ENCODE results near the gene TPST2. TPM values are rescaled to one million over a fixed set of nuclear protein-coding genes. Genes with fewer than 3 reads are reported as not detected.
A peak's percentile ranks its signal among the peaks of the same experiment; 100 is the strongest.

TPST2 gene
- total and polyA plus RNA-seq, 9 of the 15 experiments (the other 6 are each of a cell fraction or from before 2014, with no cell fraction given) = 14.2 to 123 (median 60.1) TPM

GRCh38 chr22:26608129-26608528 is 18.2 kb upstream of the TPST2 start (continued):
- no peak for TF ChIP-seq ZNF197 (CRISPR knock-in tag; IDR thresholded peaks at IDR 0.05; ENCODE audit: low read depth)
- no peak for TF ChIP-seq MTA3 (IDR thresholded peaks at IDR 0.05; ENCODE audit: borderline replicate concordance)
- peak in 1 of 2 experiments; percentile 34; a peak in 1 of 4 replicates for TF ChIP-seq RCOR1 (IDR thresholded peaks at IDR 0.05; ENCODE audit: borderline replicate concordance in 1 of 2, low read depth in 2 of 2, low read length in 2 of 2)
- no peak for TF ChIP-seq LCOR (CRISPR knock-in tag; IDR thresholded peaks at IDR 0.05)
- TF ChIP-seq SP1 (CRISPR knock-in tag; IDR thresholded peaks at IDR 0.05) = no peak
- TF ChIP-seq THAP12 (CRISPR knock-in tag; IDR thresholded peaks at IDR 0.05) = no peak
- no peak for TF ChIP-seq CBFA2T3 (IDR thresholded peaks at IDR 0.05)
- no peak for TF ChIP-seq CGGBP1 (CRISPR knock-in tag; IDR thresholded peaks at IDR 0.05)
- no peak for TF ChIP-seq NFATC3 (IDR thresholded peaks at IDR 0.05)
- TF ChIP-seq RBM25 (IDR thresholded peaks at IDR 0.05; ENCODE audit: low read depth, low read length, severe bottlenecking) = peak; percentile 95
- TF ChIP-seq SRSF9 (IDR thresholded peaks at IDR 0.05; ENCODE audit: borderline replicate concordance, low read depth, low read length) = no peak
- no peak for TF ChIP-seq CEBPB (tag; IDR thresholded peaks at IDR 0.05)
- TF ChIP-seq FOXK1 (CRISPR knock-in tag; IDR thresholded peaks at IDR 0.05; ENCODE audit: borderline replicate concordance) = no peak
- TF ChIP-seq ARID4B (CRISPR knock-in tag; IDR thresholded peaks at IDR 0.05) = no peak
- TF ChIP-seq SMARCA5 (IDR thresholded peaks at IDR 0.05) = peak; percentile 81
- no peak for TF ChIP-seq SPI1 (IDR thresholded peaks at IDR 0.05; ENCODE audit: borderline replicate concordance, low read depth, low read length)
- no peak for TF ChIP-seq BRD9 (IDR thresholded peaks at IDR 0.05; ENCODE audit: low read depth, partially characterized antibody)
- TF ChIP-seq NKRF (IDR thresholded peaks at IDR 0.05; ENCODE audit: borderline replicate concordance) = no peak
- peak in 1 of 2 experiments; percentile 80; a peak in 2 of 4 replicates for TF ChIP-seq KDM1A (IDR thresholded peaks at IDR 0.05)
- TF ChIP-seq ZBTB2 (IDR thresholded peaks at IDR 0.05) = no peak
